ENCODE data around the gene RNH1. TPM values are rescaled to one million over a fixed set of nuclear protein-coding genes. Genes with fewer than 3 reads are reported as not detected.
"Not testable (repeated sequence)": the region's sequence is repeated elsewhere in the genome, so short reads cannot be mapped to it uniquely, and the experiment has no call there.

Gene RNH1
- polyA plus RNA-seq, 3 donors: 381 to 445 (median 443) TPM

- Histone ChIP-seq H4K20me1 (ENCODE audit: insufficient read depth, low read length) (no peaks in the 10 kb centered on the region), H3K4me3 (replicated peaks in 1 of 3; ENCODE audit: low read depth in 2 of 3, low read length in 3 of 3) (no peak overlapping the region), H3K4me1 (ENCODE audit: control insufficient read depth in 1 of 2, insufficient read depth in 2 of 2, low read length in 2 of 2) (peaks cover 10 to 14% of the 10 kb centered on the region in 2 donors), H3K9ac (ENCODE audit: insufficient read depth, low read length, poor library complexity, severe bottlenecking) (no peak overlapping the region), H3K4me2 (replicated peaks; ENCODE audit: extremely low read depth, low read length, poor library complexity, severe bottlenecking) (no peak overlapping the region), H3K79me2 (ENCODE audit: insufficient read depth, low read length) (no peaks in the 10 kb centered on the region), H3K36me3 (replicated peaks in 1 of 2; ENCODE audit: control insufficient read depth in 1 of 2, insufficient read depth in 2 of 2, low read length in 2 of 2) (peaks cover 2% of the 10 kb centered on the region in 2 donors), H3K9me3 (replicated peaks in 1 of 2; ENCODE audit: control insufficient read depth in 1 of 2, insufficient read depth in 1 of 2, low read length in 2 of 2) (no peaks in the 10 kb centered on the region), H3K27ac (ENCODE audit: low read depth in 1 of 2, low read length in 2 of 2) (no peak overlapping the region), H3K27me3 (ENCODE audit: control insufficient read depth in 2 of 2, insufficient read depth in 2 of 2, low read length in 2 of 2) (no peaks in the 10 kb centered on the region), H2AFZ (ENCODE audit: insufficient read depth, low read depth, low read length, poor library complexity, severe bottlenecking) (no peak overlapping the region)
- no peak for DNase-seq
- H3K4me1 Mint-ChIP-seq: peaks cover 15% of the 10 kb centered on the region
- peaks cover 0 to 8% (median 3%) of the 10 kb centered on the region in 7 donors for H3K9me3 Mint-ChIP-seq
- intact Hi-C loops (cut with micrococcal nuclease): no loop called here
- H3K27ac Mint-ChIP-seq: no peak overlapping the region
- 87% methylated on average over 18 of the region's 28 CpGs for WGBS (ENCODE audit: insufficient coverage)
- H3K4me3 Mint-ChIP-seq: no peak overlapping the region
- TF ChIP-seq CTCF (IDR thresholded peaks at IDR 0.05): no peak
- no peaks in the 10 kb centered on the region for H3K27me3 Mint-ChIP-seq (ENCODE audit: low read depth in 3 of 3)
- H3K36me3 Mint-ChIP-seq: peaks cover 6 to 17% of the 10 kb centered on the region in 2 donors
Measured at GRCh38 chr11:469684-470560, 37.1 kb downstream of the RNH1 start.

DNA sequence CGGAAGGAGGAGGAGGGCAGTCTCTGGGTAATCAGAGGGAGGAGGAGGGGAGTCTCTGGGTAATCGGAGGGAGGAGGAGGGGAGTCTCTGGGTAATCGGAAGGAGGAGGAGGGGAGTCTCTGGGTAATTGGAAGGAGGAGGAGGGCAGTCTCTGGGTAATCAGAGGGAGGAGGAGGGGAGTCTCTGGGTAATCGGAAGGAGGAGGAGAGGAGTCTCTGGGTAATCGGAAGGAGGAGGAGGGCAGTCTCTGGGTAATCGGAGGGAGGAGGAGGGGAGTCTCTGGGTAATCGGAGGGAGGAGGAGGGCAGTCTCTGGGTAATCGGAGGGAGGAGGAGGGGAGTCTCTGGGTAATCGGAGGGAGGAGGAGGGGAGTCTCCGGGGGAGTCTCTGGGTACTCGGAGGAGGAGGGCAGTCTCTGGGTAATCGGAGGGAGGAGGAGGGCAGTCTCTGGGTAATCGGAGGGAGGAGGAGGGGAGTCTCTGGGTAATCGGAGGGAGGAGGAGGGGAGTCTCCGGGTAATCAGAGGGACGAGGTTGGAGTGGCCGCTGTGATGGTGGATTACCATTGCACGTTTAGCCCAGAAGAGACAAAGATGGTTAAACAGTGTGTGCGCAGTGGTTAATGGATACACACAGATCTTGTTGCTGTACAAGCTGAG, 37.9 kb downstream of the RNH1 start:
- H3K9ac ChIP-seq (ENCODE audit: insufficient read depth, low read length, poor library complexity, severe bottlenecking); intact Hi-C loops (cut with micrococcal nuclease); DNase-seq; H3K4me3 ChIP-seq (replicated peaks in 1 of 3; ENCODE audit: low read depth in 2 of 3, low read length in 3 of 3); H2AFZ ChIP-seq (ENCODE audit: insufficient read depth, low read depth, low read length, poor library complexity, severe bottlenecking); H3K9me3 Mint-ChIP-seq; H3K27ac ChIP-seq (ENCODE audit: low read depth in 1 of 2, low read length in 2 of 2); H3K27ac Mint-ChIP-seq; H3K27me3 Mint-ChIP-seq (ENCODE audit: low read depth in 3 of 3); H3K79me2 ChIP-seq (ENCODE audit: insufficient read depth, low read length); H4K20me1 ChIP-seq (ENCODE audit: insufficient read depth, low read length); H3K4me3 Mint-ChIP-seq; H3K36me3 ChIP-seq (replicated peaks in 1 of 2; ENCODE audit: control insufficient read depth in 1 of 2, insufficient read depth in 2 of 2, low read length in 2 of 2); H3K9me3 ChIP-seq (replicated peaks in 1 of 2; ENCODE audit: control insufficient read depth in 1 of 2, insufficient read depth in 1 of 2, low read length in 2 of 2); H3K4me2 ChIP-seq (replicated peaks; ENCODE audit: extremely low read depth, low read length, poor library complexity, severe bottlenecking); H3K27me3 ChIP-seq (ENCODE audit: control insufficient read depth in 2 of 2, insufficient read depth in 2 of 2, low read length in 2 of 2): not testable (repeated sequence)
- H3K36me3 Mint-ChIP-seq: peaks cover 9 to 17% of the 10 kb centered on the region in 2 donors
- 97% methylated on average over 7 of the region's 19 CpGs for WGBS (ENCODE audit: insufficient coverage)
- H3K4me1 Mint-ChIP-seq: peaks cover 15% of the 10 kb centered on the region
- peaks cover 10 to 14% of the 10 kb centered on the region in 2 donors for H3K4me1 ChIP-seq (ENCODE audit: control insufficient read depth in 1 of 2, insufficient read depth in 2 of 2, low read length in 2 of 2)

Data from CD14-positive monocyte (primary cell).